Left colon (tissue), 2 donors: ENCODE data around the gene MRGPRF. TPM values are rescaled to one million over a fixed set of nuclear protein-coding genes. Genes with fewer than 3 reads are reported as not detected.

Source experiments
- ATAC-seq: fragments of 200-7000 bp; cut with Tn5 transposase; one replicate; pipeline ENCODE4 v1.9.1; 2020; ENCODE audit warnings: mild to moderate bottlenecking, moderate library complexity
- DNase-seq, 2 donors: peaks; one replicate each; pipeline ENCODE4 v3.0.0-alpha.2; 2020
- intact Hi-C, 2 donors: fragments of 100-400 bp; cut with DNase I in 1 of 2; cut with micrococcal nuclease in 1 of 2; formaldehyde crosslinking; loops; one replicate each; pipeline versions ENCODE4 v1.11.2 to v1.14.0; 2022; cut with DNase I, micrococcal nuclease
- total RNA-seq, 2 donors: library from RNA; stranded (reverse); fragmentation: NEBNext Ultra II Directional; extraction: Animal tissue kit (Norgen Biotek cat#: 25700); gene quantifications; one replicate each; pipeline ENCODE4 v1.2.1, GENCODE V29; 2021
- donor health status: DM: no; HTN: no; CAD: no.
- donor health status: DM: yes; HTN: yes; CAD: no.

MRGPRF gene
- total RNA-seq, 2 donors from 2014 or later: 3.4 to 25.2 TPM

DNA sequence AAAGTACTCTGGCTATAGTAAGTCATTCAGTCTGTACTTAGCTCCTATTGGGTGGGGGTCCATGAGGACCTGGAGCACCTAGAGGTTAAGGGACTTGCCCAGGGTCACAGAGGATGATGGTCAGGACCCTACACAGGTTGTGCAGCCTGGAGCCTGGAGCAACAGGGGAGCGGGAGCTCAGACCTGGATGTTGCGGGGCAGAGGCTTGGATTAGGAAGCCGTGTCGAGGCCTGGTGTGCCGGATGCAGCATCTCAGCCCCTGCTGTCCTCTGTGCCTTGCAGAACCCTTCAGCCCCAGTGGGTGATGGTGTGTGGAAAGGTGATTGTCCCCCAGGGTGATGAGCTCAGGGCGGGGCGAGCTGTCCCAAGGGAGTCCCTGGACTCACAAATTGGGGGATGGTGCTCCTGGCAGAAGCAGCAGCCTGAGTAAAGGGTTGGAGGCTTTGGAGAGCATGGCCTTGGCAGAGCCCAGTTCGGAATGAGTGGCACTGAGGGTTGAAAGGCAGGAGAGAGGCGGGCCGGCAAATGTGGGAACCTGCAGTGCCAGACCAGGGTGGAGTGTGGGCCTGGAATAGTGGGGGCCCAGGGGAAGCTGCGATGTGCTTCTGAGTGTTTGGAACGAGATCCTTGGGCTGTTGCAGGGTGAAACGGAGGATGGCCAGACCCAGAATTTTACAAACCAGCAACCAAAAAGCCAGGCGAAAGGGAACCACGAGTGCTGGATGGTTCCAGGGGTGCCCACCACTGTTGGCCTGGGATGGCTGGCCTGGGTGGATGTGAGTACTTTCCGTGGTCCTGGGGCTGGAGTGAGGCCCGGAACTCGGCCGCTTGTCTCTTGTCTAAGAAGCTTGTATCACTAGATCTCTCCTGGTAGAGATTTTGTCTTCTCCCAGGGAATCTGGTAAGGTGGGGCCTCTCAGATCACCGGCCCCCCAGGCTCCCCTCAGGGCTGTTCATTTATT is 38.6 kb upstream of the MRGPRF start:
- DNase-seq (no peak), ATAC-seq (no peak)
- intact Hi-C loops: no loop called here

DNA sequence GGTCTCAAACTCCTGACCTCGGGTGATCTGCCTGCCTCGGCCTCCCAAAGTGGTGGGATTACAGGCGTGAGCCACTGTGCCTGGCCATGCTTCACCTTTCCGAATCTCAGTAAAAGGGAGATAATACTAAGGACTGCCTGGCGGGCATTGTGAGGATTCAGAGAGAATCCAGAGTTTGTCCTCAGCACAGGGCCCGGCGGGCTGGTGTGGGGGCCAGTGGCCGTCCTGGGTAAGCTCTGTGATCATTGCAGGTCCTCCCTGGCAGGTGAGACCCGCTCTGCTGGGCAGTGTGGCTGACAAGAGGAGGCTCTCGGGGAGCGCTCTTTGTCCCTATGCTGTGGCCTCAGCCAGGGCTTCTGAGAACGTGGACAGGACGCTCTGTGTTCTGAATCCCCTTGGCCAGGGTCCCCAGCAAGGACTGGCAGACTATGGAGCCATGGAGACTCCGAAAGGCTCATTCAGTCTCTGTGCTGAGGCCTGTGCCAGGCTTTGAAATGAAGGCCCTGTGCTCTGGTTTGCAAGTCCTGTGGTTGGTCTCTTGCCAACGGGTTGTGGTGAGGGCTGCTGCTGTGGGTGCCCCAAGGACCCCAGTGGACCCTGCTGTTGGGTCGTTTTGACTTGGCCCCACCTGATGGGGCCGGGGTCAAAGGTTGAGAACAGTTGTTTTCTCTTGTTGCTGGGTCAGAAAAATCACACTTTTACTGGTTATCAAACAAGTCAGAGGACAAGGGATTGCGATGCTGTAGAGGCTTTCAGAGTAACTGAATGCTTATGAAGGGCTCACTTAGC is 37.7 kb upstream of the MRGPRF start:
- intact Hi-C loops: no loop called here
- DNase-seq (no peak), ATAC-seq (no peak)

DNA sequence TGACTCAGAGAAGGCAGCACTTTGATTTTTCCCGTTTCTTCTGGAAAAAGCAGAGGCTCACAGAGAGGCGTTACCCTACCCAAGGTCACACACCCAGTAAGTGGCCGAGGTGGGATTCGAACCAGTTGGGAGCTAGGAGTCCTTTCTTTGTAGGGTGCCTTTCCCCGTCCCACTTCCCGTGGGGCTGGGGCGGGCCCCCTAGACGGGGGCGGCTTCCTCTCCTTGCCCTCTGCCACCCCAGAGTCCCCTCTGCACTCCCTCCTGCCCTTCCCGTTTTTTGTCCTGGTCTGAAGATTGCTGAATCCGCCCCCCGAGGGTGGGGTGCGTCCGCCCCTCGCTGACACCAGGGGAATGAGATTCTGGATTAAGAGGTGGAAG is 36.4 kb upstream of the MRGPRF start:
- ATAC-seq (peak; percentile 18), DNase-seq (peak in 1 of 2 donors; percentile 31)
- intact Hi-C loops: no loop called here

DNA sequence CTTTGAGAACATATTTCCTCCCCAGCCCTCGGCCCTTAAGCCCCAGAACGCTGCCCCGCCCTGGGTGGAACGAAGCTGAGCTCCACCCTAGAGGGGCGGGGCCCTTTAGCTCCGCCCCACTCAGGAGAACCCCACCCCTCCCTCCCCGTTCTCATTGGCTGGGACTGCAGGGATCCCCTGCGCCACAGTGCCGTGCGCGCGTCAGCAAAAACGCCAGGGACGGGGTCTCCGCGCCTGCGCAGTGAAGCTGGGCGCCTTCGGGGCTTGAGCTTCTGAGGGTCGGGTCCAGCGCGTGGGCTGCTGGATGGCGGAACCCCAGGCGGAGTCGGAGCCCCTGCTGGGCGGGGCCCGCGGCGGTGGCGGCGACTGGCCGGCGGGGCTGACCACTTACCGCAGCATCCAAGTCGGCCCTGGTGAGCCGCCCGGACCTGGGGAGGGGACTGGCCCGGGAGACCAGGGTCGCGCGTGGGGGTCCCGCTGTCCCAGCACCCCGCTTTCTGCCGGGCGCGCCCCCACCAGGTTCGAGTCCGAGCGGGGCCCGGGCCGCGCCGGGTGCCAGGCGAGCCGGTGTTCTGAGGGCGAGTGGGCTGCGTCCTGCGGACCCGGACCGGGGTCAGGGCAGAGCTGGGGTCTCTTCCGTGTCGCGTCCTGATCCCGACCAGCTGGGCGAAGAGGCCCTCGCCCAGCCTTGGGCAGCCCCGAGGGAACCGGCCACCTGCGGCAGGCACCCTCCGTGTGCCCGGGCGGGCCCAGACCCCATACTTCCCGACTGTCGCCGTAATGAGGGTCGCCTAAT is 35.8 kb upstream of the MRGPRF start, which contains the start of gene TPCN2:
TPCN2 (plus strand) TSS at position 239 of the 796 bp plus-strand sequence; CDS start at position 305, 66 bp downstream.
- peak; percentile 95 for ATAC-seq
- intact Hi-C loops: no loop called here

GRCh38 chr11:69048031-69048693 is 35.1 kb upstream of the MRGPRF start:
- intact Hi-C loops: no loop called here
- ATAC-seq (no peak), DNase-seq (no peak)

More for the DNA sequence above, 35.8 kb upstream of the MRGPRF start, which contains the start of gene TPCN2:
- peak; percentile 92 for DNase-seq

DNA sequence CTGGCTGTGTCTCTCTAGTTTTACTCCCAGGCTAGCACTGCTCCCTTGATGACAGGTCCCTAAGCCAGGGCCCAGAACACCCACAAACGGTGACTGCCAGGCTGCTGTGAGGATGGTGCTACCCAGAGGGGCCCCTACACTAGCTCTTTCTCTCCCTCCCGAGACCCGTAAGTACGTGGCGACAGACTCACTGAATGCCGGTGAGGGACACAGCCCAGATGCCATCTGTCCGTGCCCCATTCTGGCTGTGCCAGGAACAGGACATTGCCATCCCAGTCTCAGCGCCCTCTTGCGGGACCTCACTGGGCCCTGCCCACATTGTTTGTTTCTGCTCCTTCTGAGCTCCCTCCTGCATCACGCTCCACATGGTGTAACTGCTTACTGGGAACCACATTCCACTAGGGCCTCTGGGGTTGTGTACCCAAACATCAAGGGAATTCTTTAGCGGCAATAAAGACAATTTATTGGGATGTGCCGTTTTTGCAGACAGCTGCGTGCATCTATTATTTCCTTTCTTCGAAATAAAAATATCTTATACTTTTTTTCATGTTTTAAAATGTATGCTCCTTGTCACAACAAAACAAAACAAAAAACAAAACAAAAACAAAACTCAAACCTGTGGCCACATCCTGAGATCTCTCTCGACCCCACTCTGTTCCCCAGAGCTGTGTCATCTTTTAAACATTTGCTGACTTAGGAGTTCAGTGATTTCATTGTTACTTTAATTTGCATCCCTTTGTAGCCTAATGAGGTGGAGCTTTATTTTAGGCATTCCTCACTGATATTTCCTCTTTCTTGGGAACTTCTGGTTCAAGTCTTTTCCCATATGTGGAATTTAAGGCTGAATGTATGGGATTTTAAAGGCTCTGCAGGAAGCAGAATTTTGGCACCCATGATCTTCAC is 31.3 kb upstream of the MRGPRF start:
- ATAC-seq (peak; percentile 56), DNase-seq (peak; percentile 74 to 82)
- intact Hi-C loops: no loop called here

GRCh38 chr11:69041516-69041915 is 28.5 kb upstream of the MRGPRF start:
- no peak for ATAC-seq
- intact Hi-C loops: no loop called here
- DNase-seq: no peak

GRCh38 chr11:69040581-69041260 is 27.7 kb upstream of the MRGPRF start:
- intact Hi-C loops: no loop called here
- DNase-seq (no peak), ATAC-seq (no peak)

DNA sequence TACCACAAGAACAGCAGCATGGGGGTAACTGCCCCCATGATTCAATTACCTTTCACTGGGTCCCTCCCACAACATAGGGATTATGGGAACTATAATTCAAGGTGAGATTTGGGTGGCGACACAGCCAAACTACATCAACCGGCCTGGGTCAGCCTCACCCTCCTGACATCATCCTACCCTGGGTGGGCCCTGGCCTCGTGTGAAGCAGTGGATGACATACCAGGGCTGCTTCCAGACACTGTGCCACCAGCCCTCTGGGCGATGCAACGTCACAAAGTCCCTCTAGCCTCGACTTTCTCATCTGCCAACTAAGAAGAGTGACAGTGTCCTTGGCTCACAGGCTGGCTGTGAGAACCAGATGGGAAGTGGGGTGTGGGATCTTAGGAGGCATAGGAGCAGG is 27.0 kb upstream of the MRGPRF start:
- DNase-seq (no peak), ATAC-seq (no peak)
- intact Hi-C loops: no loop called here

- ATAC-seq (no peak), DNase-seq (no peak)
- intact Hi-C loops: no loop called here
Measured at GRCh38 chr11:69039501-69039900, 26.5 kb upstream of the MRGPRF start.

GRCh38 chr11:69037544-69037943 is 24.5 kb upstream of the MRGPRF start:
- intact Hi-C loops: no loop called here
- DNase-seq (no peak), ATAC-seq (no peak)

DNA sequence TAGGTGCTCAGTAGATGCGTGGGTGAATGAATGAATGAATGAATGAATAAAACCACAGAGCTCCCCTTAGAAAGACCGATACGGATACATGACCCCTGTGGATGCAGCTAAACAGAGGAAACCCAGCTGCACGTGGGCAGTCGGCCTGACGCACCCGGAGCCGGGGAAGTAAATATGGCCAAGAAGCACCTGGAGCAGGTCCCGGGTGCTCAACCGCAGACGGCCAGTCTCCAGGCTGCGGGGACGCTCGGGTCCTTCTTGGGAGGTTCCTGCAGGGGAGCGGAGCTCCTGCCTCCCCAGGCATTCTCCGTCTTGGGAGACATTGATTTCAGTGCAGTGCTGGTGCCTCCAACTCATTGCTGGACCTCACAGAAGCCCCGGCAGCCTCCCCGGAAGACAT is 24.0 kb upstream of the MRGPRF start:
- DNase-seq: no peak
- intact Hi-C loops: no loop called here

GRCh38 chr11:69035946-69036340 is 22.9 kb upstream of the MRGPRF start:
- DNase-seq: no peak
- intact Hi-C loops: no loop called here
- no peak for ATAC-seq

More for the DNA sequence above, 24.0 kb upstream of the MRGPRF start:
- no peak for ATAC-seq

GRCh38 chr11:69035150-69035945 is 22.3 kb upstream of the MRGPRF start:
- DNase-seq (no peak), ATAC-seq (no peak)

GRCh38 chr11:69034123-69034867 is 21.2 kb upstream of the MRGPRF start:
- DNase-seq (no peak), ATAC-seq (no peak)
- intact Hi-C loops: no loop called here

More at GRCh38 chr11:69035150-69035945, 22.3 kb upstream of the MRGPRF start:
- intact Hi-C loops: no loop called here
